Cerebellar nuclear complex (tissue), 1 donor: Measurements from ENCODE around the gene LRP10.
"Not testable (repeated sequence)": the region's sequence is repeated elsewhere in the genome, so short reads cannot be mapped to it uniquely, and the experiment has no call there.

Source experiments
- DNase-seq, 2 experiments: peaks; one replicate each; lab custom pipeline; 2025; lab: John Stamatoyannopoulos, UW

Gene LRP10

GRCh38 chr14:22887260-22887989, 15.9 kb downstream of the LRP10 start:
- no peak for DNase-seq

DNA sequence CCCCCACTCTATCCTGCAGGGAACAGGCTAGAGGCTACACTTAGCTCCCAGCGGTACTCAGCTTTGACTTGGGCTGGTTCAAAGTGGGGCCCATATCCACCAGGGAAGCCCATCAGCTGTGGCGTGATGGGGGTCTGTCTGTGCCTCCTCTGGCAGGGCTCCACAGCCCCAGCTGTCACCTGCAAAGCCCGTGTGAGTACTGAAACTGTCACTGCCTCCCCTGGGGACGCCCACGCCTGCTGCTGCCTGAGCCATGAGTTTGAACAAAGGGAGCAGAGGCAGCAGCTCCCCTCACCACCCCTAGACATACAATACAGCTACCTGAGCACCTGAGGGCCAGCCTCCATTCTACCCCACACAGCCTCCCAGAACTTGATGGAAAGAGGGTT, 16.4 kb downstream of the LRP10 start:
- DNase-seq = no peak

GRCh38 chr14:22888662-22889061, 17.1 kb downstream of the LRP10 start:
- DNase-seq = no peak

- no peak for DNase-seq
These were observed 18.9 kb downstream of the LRP10 start for GRCh38 chr14:22890416-22890815.

- DNase-seq = no peak
These were observed 20.9 kb downstream of the LRP10 start for GRCh38 chr14:22892488-22892887.

DNA sequence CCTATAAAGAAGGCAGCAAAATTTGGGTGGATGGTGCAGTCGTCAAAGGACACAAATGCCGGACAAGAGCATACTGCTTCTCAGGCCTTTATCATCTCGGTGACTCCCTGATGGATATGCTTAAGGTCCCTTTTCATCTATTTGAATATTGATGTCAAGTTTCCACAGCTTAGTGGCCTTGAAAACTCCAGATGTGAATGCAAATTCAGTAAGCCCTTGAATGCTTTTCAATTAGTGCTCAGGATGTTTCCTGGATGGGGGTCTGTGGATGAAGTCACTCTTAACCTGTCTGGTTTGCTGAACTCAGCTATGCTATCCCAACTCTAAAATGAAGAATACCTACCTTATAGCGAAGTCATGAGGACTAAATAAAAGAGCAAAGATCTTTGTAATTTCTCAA, 22.2 kb downstream of the LRP10 start:
- no peak for DNase-seq

DNA sequence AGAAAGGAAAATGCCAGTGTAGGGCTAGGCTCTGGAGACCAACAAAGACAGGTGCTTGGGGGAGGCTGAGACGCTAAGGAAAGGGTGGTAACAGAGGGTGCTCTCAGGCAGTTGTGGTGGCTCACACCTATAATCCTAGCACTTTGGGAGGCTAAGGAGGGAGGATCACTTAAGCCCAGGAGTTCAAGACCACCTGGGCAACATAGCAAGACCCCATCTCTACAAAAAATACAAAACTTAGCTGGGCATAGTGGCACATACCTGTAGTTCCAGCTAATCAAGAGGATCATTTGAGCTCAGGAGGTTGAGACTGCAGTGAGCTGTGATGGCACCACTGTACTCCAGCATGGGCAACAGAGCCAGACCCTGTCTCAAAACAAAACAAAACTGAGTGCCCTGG, 23.9 kb downstream of the LRP10 start:
- no peak for DNase-seq

DNA sequence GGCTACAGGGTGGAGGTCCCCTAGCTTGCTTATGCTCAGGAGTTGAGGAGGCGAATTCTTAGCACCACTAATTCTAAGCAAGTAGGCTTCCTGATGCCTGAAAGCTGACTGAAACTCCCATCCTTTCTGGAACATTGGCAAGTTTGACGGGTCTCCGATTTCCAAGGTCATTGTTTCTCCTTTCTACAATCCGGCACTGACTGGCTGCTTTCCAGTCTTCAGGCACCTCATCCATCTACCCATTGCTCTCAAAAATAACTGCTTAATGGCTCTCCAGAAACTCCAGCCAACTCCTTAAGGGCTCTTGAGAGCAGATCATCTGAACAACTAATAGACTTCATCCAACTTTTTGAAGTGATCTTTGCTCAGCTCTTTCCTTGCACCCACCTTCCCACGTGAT, 24.8 kb downstream of the LRP10 start:
- DNase-seq = no peak

GRCh38 chr14:22896760-22897159, 25.2 kb downstream of the LRP10 start:
- no peak for DNase-seq

DNA sequence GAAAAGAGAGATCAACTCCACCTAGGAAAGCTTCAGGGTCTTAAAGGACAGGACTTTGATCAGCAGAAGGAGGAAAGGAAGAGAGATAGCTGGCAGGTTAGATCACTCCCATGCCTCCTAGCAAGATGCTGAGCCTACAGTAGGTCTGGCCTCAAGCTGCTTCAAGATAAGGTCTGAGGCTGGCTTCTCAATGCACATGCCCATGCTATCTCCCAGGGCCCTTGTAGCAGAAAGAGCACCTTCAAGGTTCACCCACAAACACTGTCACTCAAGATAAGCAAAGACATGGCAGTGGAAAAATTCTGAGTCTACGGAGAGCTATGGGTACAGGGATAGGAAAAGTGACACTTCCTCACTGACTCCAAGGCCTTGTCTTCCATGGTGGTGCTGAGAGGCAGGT, 25.8 kb downstream of the LRP10 start:
- DNase-seq = no peak

DNA sequence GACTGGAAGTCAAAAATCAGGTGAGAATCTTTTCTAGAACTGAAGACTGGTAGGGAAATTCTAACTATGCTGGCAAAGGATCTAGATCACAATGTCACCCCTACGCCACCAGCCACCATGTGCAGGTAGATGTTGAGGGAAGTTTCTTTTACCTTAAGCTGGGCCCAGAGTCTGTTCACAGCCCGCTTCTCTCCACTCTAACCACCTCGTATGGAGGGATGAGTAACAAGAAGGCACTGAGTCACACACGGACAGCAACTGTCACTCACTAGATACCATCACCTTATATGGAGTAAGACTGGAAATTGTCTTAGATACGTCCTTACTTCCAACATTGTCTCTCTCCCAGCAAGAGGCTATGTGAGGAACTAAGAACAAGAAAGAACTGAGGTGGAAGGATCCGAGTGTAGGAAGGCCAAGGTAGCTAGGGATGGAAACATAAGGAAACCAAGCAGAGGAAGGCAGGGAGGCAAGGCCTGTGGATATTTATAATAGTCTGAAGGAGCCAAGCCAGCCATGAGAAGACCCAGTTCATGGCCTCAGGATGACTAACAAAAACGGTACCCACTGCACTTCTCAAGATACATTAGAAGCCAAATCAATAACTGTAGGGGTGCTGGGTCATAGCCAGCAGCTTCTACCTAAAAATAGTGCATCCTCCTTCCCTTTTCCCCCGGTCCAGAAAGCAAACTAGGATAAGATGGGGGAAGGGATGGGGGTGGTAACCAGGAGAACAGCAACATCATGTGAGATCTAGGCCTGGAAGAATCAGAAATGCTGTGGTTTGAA, 27.0 kb downstream of the LRP10 start:
- no peak for DNase-seq

DNA sequence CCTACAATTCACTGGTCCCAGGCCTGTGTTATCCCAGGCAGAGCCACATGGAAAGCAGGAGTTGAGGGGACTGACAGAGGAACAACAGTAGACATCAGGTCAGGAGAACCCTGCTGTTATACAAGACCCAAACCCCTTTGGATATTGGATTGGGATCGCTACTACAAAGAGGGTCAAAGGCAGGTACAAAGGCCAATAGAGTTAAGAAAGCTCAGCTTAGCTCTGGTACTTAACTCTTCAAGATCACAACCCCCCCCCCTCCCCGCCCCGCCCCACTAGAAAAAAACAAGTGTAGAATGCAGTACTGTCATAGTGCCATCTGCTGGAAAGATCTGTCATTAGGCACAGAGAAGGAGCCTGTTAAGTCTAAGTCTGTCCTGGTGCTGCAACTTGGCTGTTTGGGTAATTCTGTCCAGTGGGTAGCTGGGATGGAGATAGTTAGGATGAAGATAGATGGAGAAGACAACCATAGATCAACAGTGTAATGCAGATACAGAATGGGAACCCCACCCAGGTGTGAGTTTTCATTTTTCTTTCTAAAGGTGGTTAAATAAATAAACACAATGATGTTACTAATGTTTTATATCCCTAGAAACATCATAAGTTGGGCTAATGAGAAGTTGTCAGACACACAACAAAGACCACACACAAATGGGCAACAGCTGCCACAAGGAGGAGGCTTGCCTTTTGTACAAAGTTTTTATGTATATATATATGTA, 28.7 kb downstream of the LRP10 start:
- DNase-seq = no peak

- no peak for DNase-seq
These were observed 30.3 kb downstream of the LRP10 start for GRCh38 chr14:22901799-22902198.

DNA sequence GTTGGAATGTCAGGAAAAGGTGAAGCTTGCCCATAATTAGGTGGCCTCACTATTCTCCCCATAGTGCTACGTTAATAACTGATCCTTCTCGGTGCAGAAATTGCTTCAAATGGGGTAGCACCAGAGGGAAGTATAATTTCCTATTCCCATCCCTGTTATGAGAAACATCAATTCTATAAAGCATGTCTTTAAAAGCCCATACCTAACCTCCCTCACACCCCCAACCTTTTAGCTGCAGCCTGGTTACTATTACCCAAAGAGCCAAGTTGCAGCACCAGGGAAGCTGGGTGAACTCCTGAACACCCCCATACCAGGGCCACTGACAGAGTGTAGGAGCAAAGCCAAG, 32.2 kb downstream of the LRP10 start:
- no peak for DNase-seq

GRCh38 chr14:22905627-22906026, 34.1 kb downstream of the LRP10 start:
- DNase-seq = no peak

DNA sequence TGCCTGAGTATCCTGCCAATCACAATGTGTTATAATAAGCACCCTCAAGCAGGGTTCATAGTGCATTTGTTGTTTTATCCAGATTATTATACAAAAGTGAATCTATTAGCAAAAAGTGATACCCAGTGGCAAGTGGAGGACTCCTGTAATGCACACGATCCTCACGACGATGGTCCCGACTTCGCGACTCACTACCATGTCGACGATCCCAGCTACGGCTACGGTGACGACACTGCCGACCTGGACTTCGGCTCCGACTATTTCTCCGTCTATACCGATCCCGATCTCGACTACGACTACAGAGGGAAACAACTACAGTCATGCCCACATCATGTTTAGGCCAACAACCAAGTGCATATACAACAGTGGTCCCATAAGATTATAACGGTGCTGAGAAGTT, 34.5 kb downstream of the LRP10 start:
- no peak for DNase-seq

- no peak for DNase-seq
These were observed 35.9 kb downstream of the LRP10 start for GRCh38 chr14:22907429-22907828.

GRCh38 chr14:22908601-22909000, 37.1 kb downstream of the LRP10 start:
- DNase-seq = no peak

DNA sequence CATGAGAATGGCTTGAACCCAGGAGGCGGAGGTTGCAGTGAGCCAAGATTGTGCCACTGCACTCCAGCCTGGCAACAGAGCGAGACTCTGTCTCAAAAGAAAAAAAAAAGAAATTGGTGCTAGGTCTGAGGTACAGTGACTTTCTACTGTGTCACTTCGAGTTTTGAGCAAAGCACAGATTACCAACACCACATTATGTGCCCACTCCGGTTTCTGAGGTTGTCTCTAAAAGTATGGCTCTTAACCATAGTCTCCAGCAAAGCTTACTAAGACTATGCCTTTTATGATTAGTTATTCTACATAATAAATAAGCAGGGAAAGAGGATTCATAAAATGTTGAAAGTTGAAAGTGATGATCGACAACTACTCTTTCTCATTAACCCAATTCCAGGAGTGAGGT, 39.4 kb downstream of the LRP10 start:
- DNase-seq = no peak

- DNase-seq = not testable (repeated sequence)
These were observed 43.3 kb downstream of the LRP10 start for GRCh38 chr14:22914836-22915235.

DNA sequence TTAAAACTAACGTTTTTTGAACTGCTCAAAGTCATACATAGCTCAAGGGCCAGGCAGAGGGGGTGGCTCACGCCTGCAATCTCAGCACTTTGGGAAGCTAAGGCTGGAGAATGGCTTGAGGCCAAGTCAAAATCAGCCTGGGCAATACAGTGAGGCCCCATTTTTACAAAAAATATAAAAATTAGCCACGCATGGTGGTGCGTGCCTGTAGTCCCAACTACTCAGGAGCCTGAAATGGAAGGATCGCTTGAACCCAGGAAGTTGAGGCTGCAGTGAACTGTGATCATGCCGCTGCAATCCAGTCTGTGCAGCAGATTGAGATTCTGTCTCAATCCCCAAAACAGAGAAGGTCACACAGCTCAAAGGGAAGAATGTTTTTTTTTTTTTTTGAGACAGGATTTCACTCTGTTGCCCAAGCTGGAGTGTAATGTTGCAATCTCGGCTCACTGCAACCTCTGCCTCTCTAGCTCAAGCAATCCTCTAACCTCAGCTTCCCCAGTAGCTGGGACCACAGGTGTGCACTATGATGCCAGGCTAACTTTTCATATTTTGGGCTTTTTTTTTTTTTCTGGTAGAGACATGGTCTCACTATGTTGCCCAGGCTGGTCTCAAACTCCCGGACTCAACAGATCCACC, 44.5 kb downstream of the LRP10 start:
- no peak for DNase-seq

DNA sequence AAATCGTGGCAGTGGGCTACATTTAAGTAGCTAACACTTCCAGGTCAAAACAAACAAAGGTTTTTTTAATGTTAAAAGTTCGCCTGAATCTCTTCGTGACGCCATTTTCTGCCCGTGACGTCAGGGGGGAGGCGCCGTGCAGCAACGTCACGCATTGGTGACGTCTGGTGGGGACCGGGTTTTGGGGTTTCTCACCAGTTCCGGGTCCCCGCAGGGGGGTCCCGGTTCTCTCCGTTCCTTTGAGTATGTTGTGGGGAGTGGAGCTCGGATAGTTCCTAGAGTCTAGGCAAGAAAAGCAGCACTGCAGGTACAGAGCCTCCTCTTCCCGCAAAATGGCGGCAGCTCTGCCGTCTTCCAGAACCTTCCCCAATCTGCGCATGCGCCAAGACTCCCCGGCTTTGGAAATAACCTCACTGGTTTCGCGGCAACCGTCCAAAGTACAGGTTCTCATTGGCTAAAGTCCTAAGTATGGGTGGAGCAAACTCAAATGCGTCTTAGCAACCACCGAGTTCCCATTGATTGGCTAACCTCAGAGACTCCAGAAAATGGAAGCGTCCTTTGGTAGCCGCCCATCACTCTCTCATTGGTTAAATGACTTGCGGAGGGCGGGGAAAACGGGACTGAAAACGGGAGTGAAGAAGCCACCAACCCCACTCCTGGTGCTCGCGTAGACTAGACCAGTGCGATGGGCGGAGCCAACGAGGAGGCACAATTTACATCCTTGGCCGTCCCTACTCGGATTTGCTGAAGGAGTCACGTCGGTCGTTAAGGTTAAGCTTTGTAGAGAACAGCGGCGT, 47.5 kb downstream of the LRP10 start, which contains the start of gene RBM23:
TSS of gene RBM23 (minus strand) at position 346 of the 797 bp plus-strand sequence.
- peak; percentile 98 to 100 for DNase-seq
